OCI-M1 (cell line): ENCODE results near the gene ATAD3B.
"Not testable (repeated sequence)": the region's sequence is repeated elsewhere in the genome, so short reads cannot be mapped to it uniquely, and the experiment has no call there.

ENCODE experiments used
- DNase-seq: peaks from one replicate; lab custom pipeline; 2025; lab: John Stamatoyannopoulos, UW

Gene ATAD3B

GRCh38 chr1:1471389-1472052, at the start of gene ATAD3B:
Gene ATAD3B (plus strand): TSS chr1:1471765. CDS start chr1:1471885, 120 bp downstream.
- DNase-seq, result peak; percentile 93

- DNase-seq, result no peak
Measured at GRCh38 chr1:1421907-1422464, 49.6 kb upstream of the ATAD3B start.

DNA sequence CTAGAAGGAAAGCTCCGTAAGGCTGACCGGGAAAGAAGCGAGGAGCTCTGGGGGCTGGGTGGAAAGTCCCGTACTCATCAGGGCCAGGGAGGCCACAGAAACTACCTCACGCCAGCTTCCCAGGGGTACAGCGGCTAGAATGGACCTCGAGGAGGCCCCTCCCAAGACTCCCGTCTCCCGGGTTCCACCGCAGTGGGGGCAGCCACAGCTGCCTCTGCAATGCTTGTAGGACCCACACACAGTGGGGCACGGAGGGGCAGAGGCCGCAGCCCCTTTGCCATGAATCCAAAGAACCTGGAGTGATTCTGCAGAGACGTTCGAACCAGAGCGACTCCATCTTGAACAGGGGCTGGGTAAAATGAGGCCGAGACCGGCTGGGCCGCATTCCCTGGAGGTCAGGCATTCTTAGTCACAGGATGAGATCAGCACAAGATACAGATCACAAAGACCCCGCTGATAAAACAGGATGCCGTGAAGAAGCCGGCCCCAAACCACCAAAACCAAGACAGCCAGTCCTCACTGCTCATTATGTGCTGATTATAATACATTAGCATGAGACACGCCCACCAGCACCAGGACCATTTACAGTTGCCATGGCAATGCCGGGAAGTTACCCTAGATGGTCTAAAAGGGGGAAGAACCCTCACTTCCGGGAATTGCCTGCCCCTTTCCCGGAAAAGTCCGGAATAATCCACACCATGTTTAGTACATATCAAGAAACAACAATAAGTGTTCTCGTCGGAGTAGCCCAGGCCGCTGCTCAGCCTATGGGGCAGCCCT, 48.9 kb upstream of the ATAD3B start:
- peak; percentile 69 for DNase-seq

- no peak for DNase-seq
Measured at GRCh38 chr1:1423245-1423597, 48.3 kb upstream of the ATAD3B start.

- no peak for DNase-seq
Measured at GRCh38 chr1:1424707-1425106, 46.9 kb upstream of the ATAD3B start.

DNA sequence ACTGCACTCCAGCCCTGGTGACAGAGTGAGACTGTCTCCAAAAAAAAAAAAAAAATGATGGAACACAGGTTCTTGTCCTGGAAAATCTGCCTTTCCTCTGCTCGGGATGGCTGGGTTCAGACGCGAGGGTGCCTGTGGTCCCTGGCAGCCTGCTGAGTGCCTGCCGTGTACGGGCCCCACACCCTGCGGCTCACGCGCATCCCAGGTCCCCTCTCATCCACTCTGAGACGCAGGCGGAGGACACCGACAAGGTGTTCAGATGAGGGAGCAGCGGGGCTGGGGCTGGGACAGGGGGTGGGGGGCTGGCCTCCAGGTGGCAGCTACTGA, 46.2 kb upstream of the ATAD3B start:
- DNase-seq, result no peak

DNA sequence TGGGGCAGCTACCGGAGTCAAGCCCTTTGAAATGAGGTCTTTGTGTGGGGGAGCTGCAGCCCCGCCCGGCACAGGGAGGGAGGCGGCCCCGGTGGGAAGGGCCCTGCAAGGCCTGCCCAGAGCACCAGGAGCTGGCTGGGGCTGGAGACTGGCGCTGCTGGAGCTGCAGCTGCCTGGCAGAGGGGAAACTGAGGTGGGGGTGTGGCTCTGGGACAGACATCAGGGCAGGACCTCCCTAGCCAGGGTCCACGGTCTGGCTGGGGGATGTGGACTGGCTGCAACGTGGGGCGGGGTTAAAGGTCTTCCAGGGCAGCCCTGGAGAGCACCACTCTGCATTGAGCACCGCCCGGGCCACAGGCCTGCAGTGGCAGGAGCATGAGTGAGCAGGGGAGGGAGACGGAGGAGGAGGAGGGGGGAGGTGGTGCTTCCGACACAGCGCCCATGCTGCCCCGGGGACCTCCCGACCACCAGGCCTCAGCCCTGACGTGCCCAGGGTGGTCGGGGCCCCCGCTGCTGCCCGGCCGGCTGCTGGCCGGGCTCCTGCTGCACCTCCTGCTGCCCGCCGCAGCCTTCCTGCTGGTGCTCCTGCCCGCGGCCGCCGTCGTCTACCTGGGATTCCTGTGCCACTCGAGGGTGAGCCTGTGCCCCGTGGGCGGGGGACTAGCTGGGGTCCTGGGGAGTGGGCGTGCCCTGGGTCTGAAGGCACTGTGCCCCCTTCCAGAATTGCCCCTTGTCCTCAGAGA, 45.6 kb upstream of the ATAD3B start:
- DNase-seq, result no peak

DNA sequence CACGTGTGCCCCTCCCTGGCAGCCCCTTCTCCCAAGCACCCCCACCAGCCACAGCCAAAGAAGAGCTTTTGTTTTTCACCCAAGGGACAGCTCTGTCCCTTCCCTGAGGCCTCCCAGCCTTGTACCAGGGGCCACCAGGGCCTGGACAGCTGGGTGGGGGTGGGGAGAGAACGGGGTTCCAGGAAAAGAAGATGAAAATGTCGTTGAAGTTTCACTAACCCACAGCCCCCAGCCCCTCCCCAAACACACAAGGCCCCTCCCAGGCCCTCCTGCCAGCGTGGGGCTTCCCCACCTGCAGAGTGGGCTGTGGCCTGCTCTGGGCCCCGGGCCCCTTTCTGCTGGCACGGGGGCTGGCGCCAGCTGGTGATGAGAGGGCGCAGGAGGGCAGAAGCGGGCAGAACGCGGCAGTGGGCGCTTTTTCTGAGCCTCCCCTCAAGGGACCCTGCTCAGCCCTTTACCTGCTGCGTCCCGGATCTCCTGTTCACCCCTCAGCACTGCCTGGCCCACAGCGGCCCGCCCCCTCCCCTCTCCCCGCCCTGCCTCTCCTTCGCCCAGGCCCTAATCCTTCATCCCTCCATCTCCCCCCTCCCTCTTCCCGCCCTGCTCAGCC, 45.0 kb upstream of the ATAD3B start:
- DNase-seq, result no peak

DNA sequence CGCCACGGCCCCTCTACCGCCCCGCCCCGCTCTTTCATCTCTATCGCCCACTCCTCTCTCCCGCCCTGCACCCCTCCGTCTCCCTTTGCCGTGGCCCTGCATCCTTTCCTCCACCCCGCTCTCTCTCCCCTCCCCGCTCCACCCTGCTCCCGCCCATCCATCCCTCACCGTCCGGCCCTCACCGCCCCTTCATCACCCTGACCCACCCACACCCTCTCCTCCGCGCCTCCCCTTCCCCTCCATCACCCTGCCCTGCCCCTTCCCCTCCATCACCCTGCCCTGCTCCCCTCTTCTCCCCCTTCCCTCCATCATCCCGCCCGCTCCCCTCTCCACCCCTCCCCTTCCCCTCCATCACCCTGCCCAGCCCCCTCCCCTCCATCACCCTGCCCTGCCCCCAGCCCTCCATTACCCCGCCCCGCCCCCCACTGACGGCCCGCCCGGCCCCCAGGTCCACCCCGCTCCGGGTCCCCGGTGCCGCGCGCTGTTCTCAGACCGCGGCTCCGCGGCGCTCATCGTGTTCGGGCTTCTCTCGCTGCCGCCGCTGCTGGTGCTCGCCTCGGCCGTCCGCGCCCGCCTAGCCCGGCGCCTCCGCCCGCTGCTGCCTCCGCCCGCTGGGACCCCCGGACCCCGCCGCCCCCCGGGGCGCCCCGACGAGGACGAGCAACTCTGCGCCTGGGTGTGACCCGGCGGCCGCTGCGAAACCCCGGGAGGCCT, 44.3 kb upstream of the ATAD3B start:
- no peak for DNase-seq

- no peak for DNase-seq
Measured at GRCh38 chr1:1427820-1428148, 43.8 kb upstream of the ATAD3B start.

DNA sequence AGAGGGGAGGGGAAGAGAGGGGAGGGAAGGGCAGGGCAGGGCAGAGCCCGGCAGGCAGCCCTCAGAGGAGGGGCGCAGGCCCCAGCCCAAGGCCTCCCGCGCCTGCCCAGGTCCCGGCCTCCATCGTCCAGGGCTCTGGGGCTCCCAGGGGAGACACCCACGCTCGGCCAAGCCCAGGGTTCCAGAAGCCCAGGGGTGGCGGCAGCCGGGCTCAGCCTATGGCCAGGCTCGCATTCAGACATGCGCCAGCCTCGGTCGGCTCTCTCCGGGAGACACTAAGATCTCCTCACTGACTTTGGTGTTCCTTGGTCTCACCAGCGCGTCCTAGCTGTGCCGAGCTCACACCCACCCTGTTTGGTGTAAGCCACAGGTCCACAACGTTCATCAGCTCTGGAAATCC, 43.4 kb upstream of the ATAD3B start:
- no peak for DNase-seq

- DNase-seq, result not testable (repeated sequence)
Measured at GRCh38 chr1:1428967-1429366, 42.6 kb upstream of the ATAD3B start.

DNA sequence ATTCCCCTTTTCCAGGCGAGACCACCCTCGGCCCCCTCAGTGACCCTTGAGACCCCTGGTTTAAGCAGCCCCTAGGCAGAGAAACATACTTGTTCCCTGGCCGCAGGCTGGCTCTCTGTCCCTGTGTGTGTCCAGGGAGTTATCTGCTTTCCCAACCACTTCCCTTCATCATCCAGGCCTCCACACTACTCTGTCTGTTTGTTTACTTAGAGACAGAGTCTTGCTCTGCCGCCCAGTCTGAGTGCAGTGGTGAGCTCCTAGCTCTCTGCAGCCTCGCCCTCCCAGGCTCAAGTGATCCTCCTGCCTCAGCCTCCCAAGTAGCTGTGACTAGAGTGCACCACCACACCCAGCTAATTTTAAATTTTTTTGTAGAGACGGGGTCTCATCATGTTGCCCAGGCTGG, 41.9 kb upstream of the ATAD3B start:
- DNase-seq, result no peak

DNA sequence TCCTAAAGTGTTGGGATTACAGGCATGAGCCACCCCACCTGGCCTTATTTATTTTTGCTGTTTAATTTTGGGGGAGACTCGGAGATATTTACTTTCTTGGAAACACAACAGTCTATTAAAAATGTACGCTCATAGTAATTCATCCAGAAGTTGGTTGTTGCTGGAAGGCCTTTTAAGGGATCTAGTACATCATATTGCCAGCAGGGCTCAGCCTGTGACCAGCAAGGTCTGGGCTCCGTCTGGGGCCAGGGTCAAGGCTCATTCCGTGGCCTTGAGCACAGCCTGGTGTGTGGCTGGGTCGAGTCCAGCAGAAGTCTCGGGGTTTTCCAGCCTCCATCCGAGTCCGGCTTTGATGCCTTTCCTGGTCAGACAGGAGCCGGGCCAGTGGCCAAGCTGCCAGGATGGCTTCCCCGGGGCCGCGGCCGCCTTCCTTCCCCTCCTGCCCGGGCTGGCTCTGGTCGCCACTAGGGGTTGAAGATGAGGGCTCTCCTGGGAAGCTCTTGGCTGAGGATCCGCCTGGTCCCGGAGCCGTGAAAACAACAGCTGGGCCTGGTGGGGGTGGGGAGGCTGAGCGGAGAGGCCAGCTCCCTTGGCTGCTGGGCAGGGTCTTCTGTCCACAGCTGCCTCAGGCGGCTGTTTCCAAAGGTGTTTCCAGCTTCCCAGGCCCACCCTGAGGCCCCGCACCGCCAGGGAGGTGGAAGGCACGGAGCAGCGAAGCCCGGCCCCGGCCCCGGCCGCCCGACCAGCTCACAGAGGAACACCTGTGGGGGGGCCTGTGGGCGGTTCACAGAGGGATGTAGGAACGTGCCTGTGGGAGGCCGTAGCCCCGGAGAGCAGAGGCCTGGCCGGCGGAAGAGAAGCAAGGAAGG, 41.2 kb upstream of the ATAD3B start:
- no peak for DNase-seq

DNA sequence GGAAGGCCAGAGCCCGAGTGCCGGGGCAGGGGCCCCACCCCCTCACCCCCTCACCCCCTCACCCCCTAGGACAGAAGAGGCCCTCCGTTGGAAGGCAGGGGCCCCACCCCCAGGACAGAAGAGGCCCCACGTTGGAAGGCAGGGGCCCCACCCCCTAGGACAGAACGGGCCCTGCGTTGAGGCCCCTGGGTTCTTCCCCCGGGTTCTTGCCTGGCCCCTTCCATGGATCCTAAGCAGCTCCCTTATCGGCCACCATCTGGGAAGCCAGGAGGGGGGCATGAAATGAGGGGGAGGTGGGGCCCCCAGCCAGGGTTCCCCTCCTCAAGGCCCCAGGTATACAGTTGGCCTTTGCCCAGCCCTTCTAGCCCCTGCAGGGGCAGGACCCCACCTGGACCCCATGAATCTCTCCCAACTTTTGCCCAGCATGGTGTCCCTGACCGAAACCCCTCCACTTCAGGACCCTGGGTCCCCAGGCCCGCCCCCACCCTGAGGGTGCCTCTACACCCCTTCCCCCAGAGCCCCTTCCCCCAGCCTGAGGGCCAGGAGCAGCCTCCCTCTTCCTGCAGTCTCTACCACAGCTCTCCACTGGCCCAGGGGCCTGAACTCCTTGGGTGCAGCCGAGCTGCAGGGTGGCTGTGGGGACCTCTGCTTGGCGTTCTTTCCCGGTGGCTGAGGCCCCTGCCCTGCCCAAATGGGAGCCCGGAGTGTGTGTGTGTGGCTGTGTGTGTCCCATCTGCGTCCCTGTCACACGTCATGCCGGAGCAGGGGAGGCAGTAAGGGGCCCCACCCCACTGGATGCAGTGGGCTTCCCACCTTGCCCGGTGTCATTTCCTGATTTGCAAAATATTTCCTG, 40.3 kb upstream of the ATAD3B start:
- DNase-seq, result no peak

GRCh38 chr1:1431845-1432273, 39.7 kb upstream of the ATAD3B start:
- DNase-seq, result no peak

DNA sequence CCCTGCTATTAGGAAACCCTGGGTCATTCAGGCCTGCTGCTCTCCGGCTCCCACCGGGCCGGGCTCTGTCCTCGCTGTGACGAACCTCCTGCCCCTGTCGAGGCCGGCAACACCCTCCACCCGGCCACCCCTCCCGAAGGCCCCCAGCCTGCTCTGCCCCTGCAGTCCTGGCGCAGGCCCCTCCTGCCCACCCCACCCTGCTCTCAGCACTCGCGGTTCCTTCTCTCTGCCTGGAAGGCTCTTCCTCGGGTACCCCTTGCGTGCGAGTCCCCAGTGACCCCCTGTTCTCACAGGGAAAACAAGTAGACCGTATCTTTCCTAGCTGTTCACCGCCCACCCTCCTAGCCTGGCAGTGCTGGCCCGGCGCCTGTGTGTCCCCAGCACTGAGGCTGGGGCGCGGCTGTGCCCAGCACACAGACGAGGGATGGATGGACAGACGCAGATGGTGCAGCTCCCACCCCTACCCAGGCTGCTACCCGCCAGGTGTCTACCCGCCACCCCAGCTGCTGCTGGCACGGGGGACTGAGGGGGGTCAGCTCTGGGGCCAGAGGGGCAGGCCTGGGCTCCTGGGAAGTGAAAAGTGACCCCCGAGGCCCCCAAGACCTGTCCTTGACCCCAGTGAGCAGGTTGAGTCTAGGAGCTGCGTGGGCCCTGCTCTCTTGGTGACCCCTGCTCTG, 39.2 kb upstream of the ATAD3B start:
- DNase-seq, result no peak

DNA sequence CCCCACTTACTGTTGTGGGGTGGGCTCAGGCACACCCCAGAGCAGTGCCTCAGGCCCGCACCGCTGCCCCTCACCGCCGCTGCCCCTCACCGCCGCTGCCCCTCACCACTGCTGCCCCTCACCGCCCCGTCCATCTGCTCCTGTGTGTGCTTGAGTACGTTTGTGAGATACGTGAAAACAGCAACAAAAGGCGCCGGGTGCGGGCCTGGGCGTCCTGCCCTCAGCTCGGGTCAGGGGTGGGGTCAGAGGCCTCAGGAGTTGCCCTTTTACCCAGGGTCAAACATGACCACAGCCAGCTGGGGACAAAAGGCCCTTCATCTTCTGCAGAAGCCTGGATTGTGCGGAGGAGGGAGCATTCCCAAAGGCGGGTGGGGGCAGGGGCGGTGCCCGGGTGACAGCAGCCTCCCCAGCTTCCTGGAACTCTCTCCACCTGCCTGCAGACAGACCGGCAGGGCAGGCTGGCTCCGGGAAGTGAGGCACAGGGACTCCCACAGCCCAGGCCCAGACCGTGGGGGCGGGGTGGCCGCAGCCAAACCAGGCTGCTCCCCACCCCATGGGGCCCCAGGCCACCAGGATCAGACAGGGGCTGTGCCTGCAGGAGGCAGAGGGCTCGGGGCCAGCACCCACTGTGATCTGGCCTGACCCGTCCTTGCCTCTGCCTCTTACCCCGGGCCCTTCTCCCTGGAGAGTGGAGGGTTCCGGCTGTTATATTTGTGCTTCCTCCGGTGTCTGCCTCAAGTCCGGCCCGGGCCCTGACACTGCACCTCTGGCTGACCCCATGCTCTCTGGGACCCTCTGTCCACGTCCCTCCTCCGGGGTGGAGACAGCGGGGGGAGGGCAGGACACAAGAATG, 38.4 kb upstream of the ATAD3B start:
- peak; percentile 23 for DNase-seq

DNA sequence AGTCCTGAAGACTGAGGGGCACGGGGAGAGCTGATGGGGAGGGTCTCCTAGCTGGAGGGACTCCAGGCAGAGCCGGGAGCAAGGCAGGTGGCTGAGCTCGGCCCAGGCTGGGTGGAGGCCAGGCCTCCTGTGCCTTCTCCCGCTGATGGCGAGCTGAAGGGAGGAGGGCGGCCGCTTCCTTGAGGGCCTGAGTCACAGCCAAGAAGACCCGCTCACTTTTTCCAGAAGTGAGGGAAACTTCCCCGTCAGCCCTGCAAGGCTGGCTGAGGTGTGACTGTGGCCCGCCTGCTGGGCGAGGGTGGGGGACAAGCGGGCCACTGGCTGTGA, 37.8 kb upstream of the ATAD3B start:
- no peak for DNase-seq
